HG02588 (cell line): ENCODE results near the gene MYL9.

Experiments used
- ATAC-seq: cut with Tn5 transposase; IDR thresholded peaks from one replicate; pipeline ENCODE4 v1.9.1; 2021; ENCODE audit warnings: mild to moderate bottlenecking, moderate library complexity; ENCODE audit not compliant: unreplicated experiment

Gene MYL9

DNA sequence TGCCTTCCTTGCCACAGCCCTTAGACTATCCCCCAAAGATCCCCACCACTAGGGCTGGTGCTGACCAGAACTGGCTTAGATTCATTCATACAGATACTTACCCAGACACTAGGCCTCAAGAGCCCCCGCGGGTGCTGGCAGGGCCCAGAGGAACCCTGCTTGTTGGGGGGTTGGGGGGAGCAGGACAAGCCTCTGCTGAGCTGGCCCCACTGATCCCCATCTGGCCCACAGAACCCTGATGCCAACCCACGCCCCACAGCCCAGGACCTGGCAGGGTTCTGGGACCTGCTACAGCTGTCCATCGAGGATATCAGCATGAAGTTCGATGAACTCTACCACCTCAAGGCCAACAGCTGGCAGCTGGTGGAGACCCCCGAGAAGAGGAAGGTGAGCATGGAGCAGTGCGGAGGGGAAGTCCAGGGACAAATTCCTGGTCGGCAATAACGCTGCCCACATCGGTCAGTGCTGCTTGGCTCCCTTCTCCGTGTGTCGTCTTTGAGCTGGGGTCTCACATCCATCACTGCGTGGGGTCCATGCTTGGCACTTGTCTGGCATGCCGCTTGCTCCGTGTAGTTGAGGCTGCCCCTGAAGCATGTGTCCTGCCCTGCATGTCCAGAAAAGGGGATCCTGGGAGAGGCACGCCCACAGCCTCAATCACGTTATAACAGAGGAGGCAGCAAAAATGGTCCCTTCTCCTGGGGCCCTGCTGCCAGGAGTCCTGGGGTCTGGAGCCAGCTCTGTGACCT is 15.5 kb upstream of the MYL9 start:
- ATAC-seq: no peak

DNA sequence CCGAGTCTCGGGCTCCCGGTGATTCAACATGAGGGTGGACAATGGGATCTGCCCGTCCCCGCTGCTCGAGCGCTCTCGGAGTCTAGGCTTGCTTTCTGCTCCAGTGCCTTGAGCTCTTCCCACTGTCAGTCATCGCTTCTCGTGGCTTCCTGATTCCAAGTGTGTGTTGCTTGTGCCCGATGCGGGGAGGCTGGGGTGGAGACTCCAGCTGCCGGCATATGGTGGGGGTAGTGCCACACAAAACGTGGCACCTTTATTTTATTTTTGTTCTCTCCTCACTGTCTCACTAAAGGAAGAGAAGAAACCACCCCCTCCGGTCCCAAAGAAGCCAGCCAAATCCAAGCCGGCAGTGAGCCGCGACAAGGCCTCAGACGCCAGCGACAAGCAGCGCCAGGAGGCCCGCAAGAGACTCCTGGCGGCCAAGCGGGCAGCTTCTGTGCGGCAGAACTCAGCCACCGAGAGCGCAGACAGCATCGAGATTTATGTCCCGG is 14.8 kb upstream of the MYL9 start:
- ATAC-seq: no peak

DNA sequence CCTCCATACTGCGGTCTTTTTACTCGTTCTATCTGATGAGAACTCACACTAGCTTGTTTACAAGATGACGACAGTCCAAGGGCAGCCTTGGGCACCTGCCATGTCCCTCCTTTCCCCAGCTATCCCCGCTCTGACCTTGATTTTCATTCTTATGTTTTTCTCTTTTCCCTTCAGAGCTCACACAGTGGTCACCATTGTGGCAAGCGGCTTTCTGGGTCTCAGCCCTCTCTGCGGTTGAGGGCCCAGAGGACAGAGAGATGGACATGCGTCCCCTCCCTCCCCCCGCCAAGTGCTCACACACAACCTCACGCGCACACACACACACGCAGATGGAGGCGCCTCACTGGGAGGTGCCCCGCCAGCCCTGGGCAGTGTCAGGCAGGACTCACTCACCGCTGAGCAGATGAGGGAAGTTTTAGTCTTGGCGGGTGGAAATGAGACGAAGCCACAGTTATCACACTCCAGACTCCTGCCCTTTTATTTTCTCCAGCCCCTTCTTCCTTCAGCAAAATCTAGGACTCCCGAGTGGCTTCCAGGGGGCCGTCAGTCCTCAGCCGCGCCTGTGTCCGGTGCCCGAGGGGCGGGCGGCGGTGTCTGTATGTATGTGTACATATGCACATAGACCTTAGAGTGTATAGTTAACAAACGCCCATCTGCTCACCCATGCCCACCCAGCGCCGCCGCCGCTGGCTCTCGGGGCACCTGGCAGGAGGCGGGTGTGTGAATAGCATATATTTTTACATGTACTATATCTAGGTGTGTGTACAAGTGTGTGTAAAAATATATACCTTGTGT is 13.8 kb upstream of the MYL9 start:
- ATAC-seq: no peak

DNA sequence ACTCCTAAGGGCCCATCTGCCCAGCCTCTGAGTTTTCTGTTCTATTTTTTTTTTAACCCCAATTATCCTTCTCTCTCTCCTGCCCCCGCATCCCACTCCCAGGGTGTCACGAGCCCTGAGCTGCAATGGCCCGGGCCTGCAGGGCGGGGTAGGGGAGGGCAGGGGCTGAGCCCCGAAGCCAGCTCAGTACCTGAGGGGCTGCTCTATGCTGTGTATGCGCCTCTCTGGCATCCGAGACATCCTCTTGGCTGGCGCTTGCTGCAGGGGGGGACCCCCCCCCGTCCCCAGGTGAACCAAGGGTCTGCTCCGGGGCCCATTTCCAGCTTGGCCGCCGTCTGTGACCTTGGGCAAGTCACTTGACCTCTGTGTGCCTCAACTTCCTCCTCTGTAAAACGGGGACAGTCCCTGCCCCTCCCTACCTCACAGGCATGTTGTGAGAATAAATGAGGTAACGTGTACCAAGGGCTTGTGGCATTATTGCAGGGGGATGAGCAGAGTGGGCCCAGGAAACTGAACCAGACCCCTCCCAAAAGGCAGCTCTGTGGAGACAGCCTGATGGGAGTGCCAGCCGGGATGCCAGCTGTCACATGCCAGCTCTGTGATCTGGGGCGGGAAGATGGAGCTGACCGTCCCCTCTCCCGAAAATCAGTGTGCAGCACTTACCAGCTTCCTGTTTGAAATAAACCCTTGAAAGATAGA is 13.0 kb upstream of the MYL9 start:
- ATAC-seq: no peak

DNA sequence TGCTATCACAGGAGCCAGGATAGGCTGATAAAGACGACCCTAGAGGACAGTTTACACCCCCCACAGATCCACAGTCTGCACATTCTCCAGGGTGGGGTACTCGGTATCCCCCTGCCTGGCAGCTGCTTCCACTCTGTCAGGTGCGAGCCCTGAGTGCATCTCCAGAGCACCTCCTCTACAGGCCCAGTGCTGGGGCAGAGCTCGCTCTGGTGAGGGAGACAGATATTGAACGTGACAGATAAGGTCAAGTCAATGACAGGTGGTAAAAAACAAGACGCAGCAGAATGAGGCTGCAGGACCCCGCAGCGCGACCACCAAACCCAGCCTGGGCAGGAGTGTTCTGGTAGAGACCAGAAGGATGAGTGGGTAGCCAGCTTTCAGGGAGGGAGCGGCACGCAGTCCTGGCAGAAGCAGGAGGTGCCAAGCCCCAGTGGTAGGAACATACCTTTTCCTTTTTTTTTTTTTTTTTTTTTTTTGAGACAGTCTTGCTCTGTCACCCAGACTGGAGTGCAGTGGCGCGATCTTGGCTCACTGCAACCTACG is 12.4 kb upstream of the MYL9 start:
- ATAC-seq: no peak

DNA sequence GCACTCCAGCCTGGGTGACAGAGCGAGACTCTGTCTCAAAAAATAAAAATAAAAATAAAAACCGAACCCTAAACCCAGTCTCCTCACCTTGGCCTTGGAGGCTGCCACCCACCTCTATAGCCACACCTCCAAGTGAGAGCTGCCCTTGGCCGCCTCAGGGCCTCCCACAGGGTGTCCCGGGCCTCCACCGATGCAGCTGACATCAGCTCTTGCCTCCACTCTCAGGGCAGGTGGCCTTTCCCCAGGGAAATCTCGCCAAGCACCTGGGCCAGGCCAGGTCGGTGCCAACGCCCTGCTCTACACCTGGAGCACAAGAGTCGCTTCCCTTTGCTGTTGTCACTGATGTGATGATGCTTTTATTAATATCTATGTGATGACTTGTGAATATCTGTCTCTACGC is 8.9 kb upstream of the MYL9 start:
- no peak for ATAC-seq

DNA sequence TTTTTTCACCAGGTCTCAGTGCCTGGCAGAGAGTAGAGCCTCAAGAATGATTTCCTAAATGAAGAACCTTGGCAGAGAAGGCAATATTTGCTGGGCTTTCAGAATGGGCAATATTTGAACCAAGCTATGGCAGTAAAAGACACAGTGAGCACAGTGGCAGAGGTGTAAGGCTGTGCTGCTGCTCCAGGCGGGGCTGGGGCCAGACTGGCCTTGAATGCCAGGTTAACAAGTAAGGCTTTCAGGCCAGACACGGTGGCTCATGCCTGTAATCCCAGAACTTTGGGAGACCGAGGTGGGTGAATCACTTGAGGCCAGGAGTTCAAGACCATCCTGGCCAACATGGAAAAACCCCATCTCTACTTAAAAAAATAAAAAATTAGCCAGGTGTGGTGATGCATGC is 8.5 kb upstream of the MYL9 start:
- ATAC-seq: no peak

DNA sequence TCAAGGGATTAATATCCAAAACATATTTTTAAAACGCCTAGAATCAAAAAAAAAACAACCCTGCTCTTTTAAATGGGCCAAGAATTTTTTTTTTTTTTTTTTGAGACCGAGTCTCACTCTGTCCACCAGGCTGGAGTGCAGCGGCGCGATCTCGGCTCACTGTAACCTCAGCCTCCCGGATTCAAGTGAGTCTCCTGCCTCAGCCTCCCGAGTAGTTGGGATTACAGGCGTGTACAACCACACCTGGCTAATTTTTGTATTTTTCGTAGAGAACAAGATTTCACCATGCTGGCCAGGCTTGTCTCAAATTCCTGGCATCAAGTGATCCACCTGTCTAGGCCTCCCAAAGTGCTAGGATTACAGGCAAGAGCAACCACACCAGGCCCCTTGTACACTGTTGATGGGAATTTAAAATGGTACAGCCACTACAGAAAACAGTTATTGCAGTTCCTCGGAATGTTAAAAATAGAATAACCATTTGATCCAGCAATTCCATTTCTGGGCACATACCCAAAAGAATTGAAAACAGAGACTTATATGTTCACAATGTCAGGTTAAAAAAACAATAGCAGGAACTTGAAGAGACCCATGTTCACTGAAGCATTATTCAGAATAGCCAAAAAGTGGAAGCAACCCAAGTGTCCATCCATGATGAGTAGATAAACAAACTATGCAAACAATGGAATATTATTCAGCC is 3.1 kb upstream of the MYL9 start:
- ATAC-seq: no peak

DNA sequence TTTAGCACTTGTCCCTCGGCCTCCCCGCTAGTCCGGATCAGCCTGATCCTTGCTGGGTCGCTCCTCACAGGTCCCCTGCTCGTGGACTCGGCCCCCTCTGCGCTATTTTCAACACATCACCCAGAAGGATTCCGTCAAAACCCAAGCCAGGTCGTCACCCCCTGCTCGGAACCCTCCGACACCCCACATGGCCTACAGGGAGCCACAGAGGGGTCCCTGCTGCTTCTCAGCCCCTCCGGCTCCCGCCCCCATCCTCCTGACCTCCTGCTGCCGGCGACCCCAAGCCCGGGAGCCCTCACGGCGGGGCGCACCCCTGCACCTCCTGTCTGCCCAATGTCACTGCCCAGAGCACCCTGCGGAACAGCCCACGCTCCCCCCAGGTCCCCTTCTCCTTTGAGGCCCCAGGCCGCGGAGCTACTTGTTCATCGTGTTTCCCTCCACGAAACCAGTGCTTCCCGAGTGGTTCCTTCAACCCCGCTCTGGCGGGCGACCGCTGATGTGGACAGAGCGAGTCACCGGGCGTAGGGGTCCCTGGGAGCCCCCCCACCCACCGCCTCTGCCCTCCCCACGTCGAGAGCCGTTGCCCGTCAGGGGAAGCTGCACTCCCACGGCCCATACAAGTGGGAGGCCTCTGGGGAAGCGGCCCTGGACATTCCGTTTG is 638 bp upstream of the MYL9 start:
- no peak for ATAC-seq

DNA sequence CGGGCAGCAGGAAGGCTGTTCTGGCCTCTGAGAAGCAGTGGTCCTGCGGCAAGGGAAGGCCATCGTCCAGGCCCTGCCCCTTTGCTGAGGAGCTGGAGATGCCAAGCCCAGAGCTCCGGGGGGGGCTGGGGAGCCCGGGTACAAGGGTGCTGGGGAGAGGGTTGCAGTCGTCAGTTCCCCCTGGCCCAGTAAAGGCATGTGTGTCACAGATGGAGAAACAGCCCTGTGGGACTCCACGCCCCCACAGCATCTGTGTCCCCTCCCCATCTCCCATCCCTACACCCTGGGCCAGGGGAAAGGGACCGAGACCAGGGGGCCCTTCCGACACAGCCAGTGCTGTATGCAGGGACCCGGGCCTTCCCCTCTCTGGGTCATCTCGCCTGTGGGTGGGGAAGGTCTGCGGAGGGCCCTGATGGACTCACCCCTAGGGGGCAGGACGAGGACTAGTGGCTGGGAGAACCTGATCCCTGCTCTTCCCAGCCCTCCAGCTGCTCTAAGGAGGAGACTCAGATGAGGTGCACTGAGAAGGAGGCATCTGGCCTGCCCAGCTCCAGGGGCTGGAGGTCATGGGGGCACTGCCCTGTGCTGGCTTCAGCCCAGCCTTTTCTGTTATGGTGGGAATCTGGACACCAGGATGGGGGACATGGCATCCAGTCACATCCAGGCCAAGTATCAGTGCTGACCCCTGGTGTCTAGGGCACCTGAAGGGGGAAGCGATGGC is 609 bp downstream of the MYL9 start:
- no peak for ATAC-seq

DNA sequence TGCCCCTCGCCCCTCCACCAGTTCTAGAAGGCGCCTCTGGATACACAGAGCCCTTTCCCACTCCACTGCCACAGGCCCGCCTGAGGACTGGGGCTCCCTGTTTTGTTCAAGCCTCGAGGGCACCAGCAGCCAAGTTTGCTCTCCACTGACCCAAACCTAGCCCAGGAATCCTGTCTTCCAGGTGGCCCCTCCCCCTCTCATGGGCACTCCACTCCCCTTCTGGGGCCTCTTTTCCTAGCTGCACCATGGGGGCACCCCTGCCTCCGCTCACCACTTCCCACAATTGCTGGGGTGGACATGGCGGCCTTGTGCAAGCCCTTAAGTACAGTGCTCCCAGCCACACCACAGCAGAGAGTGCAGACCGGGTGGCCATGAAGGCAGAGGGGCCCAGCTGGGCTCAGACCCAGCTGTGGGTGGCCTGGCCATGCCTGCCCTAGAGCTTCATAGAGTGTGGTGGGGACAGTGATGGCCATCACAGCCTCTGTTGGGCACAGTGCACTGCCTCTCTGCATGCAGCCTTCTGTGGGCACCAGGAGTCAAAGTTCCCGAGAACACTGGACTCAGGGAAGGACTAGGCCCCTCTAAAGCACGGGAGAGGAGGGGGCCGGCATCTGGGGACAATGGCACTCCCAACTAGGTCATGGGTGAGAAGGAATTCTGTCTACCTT is 1.3 kb downstream of the MYL9 start:
- ATAC-seq: no peak

DNA sequence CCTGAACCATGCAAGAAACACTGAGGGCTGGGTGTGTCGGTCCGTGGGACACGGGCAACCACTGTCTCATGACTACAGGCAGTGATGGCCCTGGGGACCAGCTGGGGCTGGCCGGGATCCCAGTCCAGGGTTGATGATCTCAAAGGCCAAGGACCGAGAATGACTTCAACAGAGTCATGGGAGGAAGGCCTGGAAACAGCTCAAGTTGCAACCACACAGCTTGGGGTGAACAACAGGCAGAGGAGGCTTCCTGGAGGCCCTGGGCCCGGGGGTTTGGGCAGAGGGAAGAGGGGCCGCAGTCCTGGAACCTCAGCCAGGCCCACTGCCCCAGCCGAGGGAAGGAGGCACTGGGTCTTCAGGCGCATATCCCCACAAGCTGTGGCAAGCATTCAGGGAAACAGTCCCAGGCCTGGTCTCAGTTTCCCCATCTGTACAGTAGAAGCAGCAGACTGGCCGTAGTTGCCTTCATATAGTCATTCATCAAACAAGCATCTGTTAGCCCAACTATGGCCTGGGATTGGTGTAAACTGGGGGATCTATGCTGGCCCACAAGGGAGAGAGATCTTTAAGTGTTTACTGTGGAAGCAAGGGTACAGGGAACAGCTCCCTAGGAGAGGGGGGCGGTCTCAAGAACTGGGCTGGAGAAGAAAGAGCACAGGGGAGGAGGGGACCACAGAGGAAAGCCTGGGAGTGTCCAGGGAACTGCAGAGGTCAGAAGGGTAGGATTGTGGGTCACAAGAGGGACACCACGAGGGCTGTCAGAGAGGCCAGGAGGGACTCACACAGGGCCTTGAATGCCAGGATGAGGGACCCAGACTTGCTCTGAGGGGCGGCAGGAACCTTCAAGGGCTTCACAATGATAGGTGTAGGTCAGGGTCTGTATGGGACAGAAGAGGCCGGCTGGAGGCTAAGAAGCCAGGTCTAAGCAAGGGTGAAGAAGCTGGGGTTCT is 2.1 kb downstream of the MYL9 start:
- no peak for ATAC-seq

DNA sequence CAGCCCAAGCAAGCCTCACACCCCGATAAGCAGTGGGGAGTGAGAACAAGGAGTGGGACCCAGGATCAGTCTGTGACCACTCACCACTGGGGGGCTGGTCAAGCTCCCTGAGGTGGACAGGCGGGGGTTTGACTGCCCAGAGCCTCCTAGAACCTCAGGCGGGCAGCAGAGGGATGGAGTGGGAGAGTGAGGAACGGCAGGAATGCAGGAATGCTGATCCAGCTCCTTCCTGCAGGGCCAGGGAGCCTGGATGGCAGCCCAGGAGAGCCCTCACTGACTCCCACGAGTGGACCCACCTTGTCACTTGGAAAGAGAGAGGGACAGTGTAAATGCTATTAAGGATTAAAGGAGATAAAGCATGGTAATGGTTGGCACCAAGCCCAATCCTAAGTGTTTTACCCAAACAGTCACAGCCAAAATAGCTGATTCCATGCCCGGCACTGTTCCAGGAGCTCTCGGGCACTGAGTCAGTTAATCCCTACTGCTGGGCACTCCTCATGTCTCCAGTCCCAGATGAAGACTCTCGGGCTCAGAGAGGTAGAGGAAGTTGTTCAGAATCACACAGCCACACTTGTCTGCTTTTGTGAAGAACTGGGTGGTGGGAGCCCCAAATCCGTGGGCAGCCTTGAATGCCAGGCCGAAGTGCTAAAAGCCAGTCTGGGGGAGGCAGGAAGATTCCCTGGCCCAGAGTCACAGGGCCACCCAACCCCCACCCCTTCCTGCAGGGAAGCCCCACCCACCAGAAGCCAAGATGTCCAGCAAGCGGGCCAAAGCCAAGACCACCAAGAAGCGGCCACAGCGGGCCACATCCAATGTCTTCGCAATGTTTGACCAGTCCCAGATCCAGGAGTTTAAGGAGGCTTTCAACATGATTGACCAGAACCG is 3.1 kb downstream of the MYL9 start:
- ATAC-seq: no peak

DNA sequence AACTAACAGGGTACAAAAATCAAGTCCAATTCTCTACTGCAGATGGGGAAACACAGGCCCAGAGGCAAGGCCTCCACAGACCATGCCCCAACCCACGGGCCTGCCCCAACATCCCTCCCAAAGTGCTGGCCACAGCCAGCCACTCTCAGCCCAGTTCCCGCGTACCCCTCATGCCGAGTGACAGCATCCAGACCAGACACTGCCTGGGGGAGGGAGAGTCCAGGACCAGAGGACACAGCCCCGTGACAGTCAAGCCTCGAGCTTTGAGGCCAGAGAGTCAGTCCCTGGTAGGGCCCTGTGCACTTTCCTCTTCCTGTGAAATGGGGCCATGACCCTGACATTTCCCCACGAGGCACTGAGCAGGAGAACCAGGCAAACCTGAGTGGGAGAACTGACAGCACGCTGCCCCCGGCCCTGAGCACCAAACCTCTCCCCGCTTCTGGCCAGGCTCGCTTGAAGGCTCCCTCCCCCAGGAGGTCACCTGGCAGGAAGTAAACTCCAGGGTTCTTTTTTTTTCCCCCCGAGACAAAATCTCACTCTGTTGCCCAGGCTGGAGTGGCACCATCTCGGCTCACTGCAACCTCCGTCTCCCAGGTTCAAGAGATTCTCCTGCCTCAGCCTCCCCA is 4.9 kb downstream of the MYL9 start:
- no peak for ATAC-seq

DNA sequence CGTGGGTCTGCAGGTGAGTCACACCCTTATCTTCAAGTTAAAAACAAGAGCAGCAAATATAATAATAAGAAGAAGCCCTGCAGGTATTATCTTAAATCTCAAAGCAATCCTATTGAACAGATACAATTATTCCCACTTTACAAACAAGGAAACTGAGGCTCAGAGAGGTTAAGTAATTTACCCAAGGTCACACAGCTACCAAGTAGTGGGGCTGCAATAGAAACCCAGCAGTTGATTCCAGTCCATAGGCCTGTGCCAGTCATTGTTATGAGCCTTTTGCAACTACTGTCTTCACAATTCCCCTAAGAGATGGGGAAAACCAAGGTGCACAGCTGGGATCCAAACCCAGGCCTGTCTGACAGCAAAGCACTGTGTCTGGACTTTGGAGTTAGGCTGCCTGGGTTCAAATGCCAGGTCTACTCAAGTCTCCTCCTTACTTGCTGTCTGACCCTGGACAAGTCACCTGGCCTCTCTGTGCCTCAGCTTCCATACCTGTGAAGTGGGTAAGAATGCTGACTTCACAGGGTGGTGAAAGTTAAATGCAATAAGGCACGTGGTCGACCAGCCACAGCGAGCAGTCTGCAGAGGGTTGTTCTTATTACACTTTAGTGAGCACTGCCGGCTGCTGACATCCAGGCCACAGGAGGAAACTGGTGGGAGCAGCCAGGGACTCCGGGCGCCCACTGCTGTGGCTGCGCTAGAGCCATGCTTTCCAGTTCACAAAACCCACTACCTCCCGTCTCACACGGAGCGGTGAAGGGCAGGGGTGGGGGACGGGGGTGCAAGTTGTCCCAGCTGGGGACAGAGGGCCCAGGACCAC is 6.1 kb downstream of the MYL9 start:
- no peak for ATAC-seq

DNA sequence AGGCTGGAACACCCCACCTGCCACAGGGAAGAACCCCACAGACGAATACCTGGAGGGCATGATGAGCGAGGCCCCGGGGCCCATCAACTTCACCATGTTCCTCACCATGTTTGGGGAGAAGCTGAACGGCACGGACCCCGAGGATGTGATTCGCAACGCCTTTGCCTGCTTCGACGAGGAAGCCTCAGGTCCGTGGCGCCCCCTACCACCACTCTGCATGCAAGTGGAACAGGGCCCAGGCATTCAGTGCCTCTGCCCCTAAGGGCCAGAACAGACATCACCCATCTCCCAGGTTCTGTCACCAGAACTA is 6.6 kb downstream of the MYL9 start:
- ATAC-seq: no peak
